OCI-LY7 (cell line): ENCODE results near the gene ATP1B3.

ENCODE experiments used
- CTCF ChIP-seq: fragments of 200-600 bp; sonication (generic); conservative IDR thresholded peaks from 2 replicates; pipeline ENCODE4 v1.5.1; 2014; ENCODE audit warnings: mild to moderate bottlenecking, antibody characterized with exemption, low read length, moderate library complexity, mixed read lengths
- EZH2phosphoT487 ChIP-seq: fragments of 200-600 bp; sonication (generic); IDR thresholded peaks from 2 replicates; pipeline ENCODE4 v1.6.1; 2018; ENCODE audit warnings: low read depth, borderline replicate concordance, mild to moderate bottlenecking, mixed run types, antibody characterized with exemption, low read length, moderate library complexity, mixed read lengths

GRCh38 chr3:141849056-141849815 is 27.2 kb upstream of the ATP1B3 start:
- TF ChIP-seq CTCF = no peak
- TF ChIP-seq EZH2phosphoT487 = no peak
